GM23338 (cell line): ENCODE data around the gene CHMP1B. TPM values are rescaled to one million over a fixed set of nuclear protein-coding genes. Genes with fewer than 3 reads are reported as not detected.

ENCODE experiments used
- ATAC-seq: fragments of 200-7000 bp; cut with Tn5 transposase; 3 replicates; pipeline ENCODE4 v1.9.1; 2020
- DNase-seq: peaks from one replicate; pipeline ENCODE4 v3.0.0-alpha.2; 2015; ENCODE audit warnings: low spot score
- H2AFZ ChIP-seq: fragments of 200-600 bp; sonication (generic); 2 replicates; pipeline ENCODE4 v1.8.0; 2016; ENCODE audit warnings: antibody characterized with exemption, mild to moderate bottlenecking, moderate library complexity
- H3F3A ChIP-seq: fragments of 200-600 bp; sonication (generic); replicated peaks from 2 replicates; pipeline ENCODE4 v1.8.0; 2017; ENCODE audit warnings: antibody characterized with exemption, mixed run types, low read depth
- H3K27ac ChIP-seq: fragments of 200-600 bp; sonication (generic); 2 replicates; pipeline ENCODE4 v1.6.1; 2016; ENCODE audit warnings: low read depth
- H3K27me3 ChIP-seq: fragments of 200-600 bp; sonication (generic); 2 replicates; pipeline ENCODE4 v1.8.0; 2016; ENCODE audit warnings: mild to moderate bottlenecking, mixed run types, moderate library complexity; ENCODE audit not compliant: insufficient read depth
- H3K36me3 ChIP-seq: fragments of 200-600 bp; sonication (generic); 2 replicates; pipeline ENCODE4 v1.8.0; 2016; ENCODE audit warnings: mild to moderate bottlenecking; ENCODE audit not compliant: insufficient read depth
- H3K4me1 ChIP-seq: fragments of 200-600 bp; sonication (generic); 2 replicates; pipeline ENCODE4 v1.8.0; 2016; ENCODE audit warnings: mild to moderate bottlenecking, moderate library complexity; ENCODE audit not compliant: insufficient read depth
- H3K4me2 ChIP-seq: fragments of 200-600 bp; sonication (generic); 2 replicates; pipeline ENCODE4 v1.7.1; 2017; ENCODE audit warnings: mixed run types
- H3K4me3 ChIP-seq: fragments of 200-600 bp; sonication (generic); 2 replicates; pipeline ENCODE4 v1.6.1; 2016; ENCODE audit warnings: mixed run types
- H3K79me2 ChIP-seq: fragments of 200-600 bp; sonication (generic); replicated peaks from 2 replicates; pipeline ENCODE4 v1.8.0; 2017; ENCODE audit warnings: mild to moderate bottlenecking; ENCODE audit not compliant: insufficient read depth
- H3K9me2 ChIP-seq: fragments of 200-600 bp; sonication (generic); 2 replicates; pipeline ENCODE4 v1.8.0; 2017; ENCODE audit not compliant: insufficient read depth
- H4K20me1 ChIP-seq: fragments of 200-600 bp; sonication (generic); replicated peaks from 2 replicates; pipeline ENCODE4 v1.8.0; 2017; ENCODE audit warnings: mild to moderate bottlenecking; ENCODE audit not compliant: insufficient read depth
- H3K27ac Mint-ChIP-seq: 2 replicates; pipeline ENCODE4 v1.8.0; 2020; ENCODE audit warnings: inconsistent platforms, mild to moderate bottlenecking, moderate library complexity, mixed read lengths
- H3K27me3 Mint-ChIP-seq: 3 replicates; pipeline ENCODE4 v1.8.0; 2022; ENCODE audit warnings: low read depth, mild to moderate bottlenecking, moderate library complexity, mixed read lengths, inconsistent platforms; ENCODE audit not compliant: insufficient read depth, poor library complexity
- H3K36me3 Mint-ChIP-seq: 3 replicates; pipeline ENCODE4 v1.8.0; 2021; ENCODE audit warnings: low read depth, mild to moderate bottlenecking, inconsistent platforms, moderate library complexity, mixed read lengths
- H3K4me1 Mint-ChIP-seq: 3 replicates; pipeline ENCODE4 v1.8.0; 2020; ENCODE audit warnings: mild to moderate bottlenecking, inconsistent platforms, mixed read lengths
- H3K4me3 Mint-ChIP-seq: 3 replicates; pipeline ENCODE4 v1.8.0; 2021; ENCODE audit warnings: moderate library complexity, mild to moderate bottlenecking, inconsistent platforms, mixed read lengths
- H3K9me3 Mint-ChIP-seq: 3 replicates; pipeline ENCODE4 v1.8.0; 2020; ENCODE audit warnings: moderate library complexity, mild to moderate bottlenecking, inconsistent platforms, mixed read lengths
- CREB1 ChIP-seq: fragments of 250-450 bp; sonication (Bioruptor Pico); IDR thresholded peaks from 2 replicates; pipeline ENCODE4 v1.5.0; 2020; ENCODE audit warnings: low read depth, mild to moderate bottlenecking, moderate library complexity
- CTCF ChIP-seq, 2 experiments: fragments of 200-600 bp in 1 of 2; sonication (generic) in 1 of 2; conservative IDR thresholded peaks; 2 replicates each; pipeline versions ENCODE4 v1.5.1 to v1.6.1; 2016 to 2017; ENCODE audit warnings: antibody characterized with exemption in 2 of 2, low read depth in 2 of 2, mild to moderate bottlenecking in 2 of 2, moderate library complexity in 1 of 2
- ETS1 ChIP-seq: IDR thresholded peaks from 2 replicates; pipeline ENCODE4 v1.6.1; 2016; ENCODE audit warnings: antibody characterized with exemption
- EZH2phosphoT487 ChIP-seq: fragments of 200-600 bp; sonication (generic); IDR thresholded peaks from one replicate; pipeline ENCODE4 v1.8.1; 2018; ENCODE audit warnings: antibody characterized with exemption; ENCODE audit not compliant: unreplicated experiment
- JUNB ChIP-seq: IDR thresholded peaks from one replicate; pipeline ENCODE4 v1.6.1; 2016; ENCODE audit warnings: antibody characterized with exemption; ENCODE audit not compliant: unreplicated experiment
- NANOG ChIP-seq: IDR thresholded peaks from 2 replicates; pipeline ENCODE4 v1.6.1; 2016; ENCODE audit warnings: antibody characterized with exemption, borderline replicate concordance
- POLR2AphosphoS5 ChIP-seq: IDR thresholded peaks from 2 replicates; pipeline ENCODE4 v1.6.1; 2016; ENCODE audit warnings: antibody characterized with exemption, low read depth
- REST ChIP-seq: IDR thresholded peaks from one replicate; pipeline ENCODE4 v1.6.1; 2018; ENCODE audit warnings: antibody characterized with exemption; ENCODE audit not compliant: unreplicated experiment
- STAT1 ChIP-seq: IDR thresholded peaks from one replicate; pipeline ENCODE4 v1.6.1; 2016; ENCODE audit warnings: antibody characterized with exemption; ENCODE audit not compliant: unreplicated experiment
- ZNF114 ChIP-seq: fragments of 250-450 bp; sonication (Bioruptor Pico); IDR thresholded peaks from 2 replicates; pipeline ENCODE4 v1.5.0; 2020; ENCODE audit warnings: mild to moderate bottlenecking, moderate library complexity
- ZNF331 ChIP-seq: fragments of 250-450 bp; sonication (Bioruptor Pico); IDR thresholded peaks from 2 replicates; pipeline ENCODE4 v1.5.0; 2020; ENCODE audit warnings: low read depth, mild to moderate bottlenecking, moderate library complexity
- polyA plus RNA-seq: library from polyadenylated mRNA; unstranded; fragments of >200 nt; fragmentation: Nextera tagmentation; extraction: Ambion mirVana; gene quantifications from 2 replicates; pipeline ENCODE4 v1.2.1, GENCODE V29; 2016
- total RNA-seq: library from RNA; depleted of rRNA; stranded (reverse); fragments of >200 nt; shearing (Covaris generic); gene quantifications from 2 replicates; pipeline ENCODE4 v1.2.3, GENCODE V29; 2014

The CHMP1B gene
- total and polyA plus RNA-seq, 2 experiments from 2014 or later, result 41.8 to 52.1 TPM

- no peak for TF ChIP-seq NANOG
- TF ChIP-seq JUNB, result no peak
- TF ChIP-seq CREB1 (CRISPR knock-in tag), result no peak
These were observed 22.6 kb downstream of the CHMP1B start (continued) for GRCh38 chr18:11873670-11874340.

GRCh38 chr18:11874676-11875075 is 23.5 kb downstream of the CHMP1B start:
- ATAC-seq (no peak), DNase-seq (no peak)
- H3K27me3 Mint-ChIP-seq, result no peaks in the 10 kb centered on the region
- Histone ChIP-seq H3K9me2 (no peaks in the 10 kb centered on the region), H4K20me1 (no peaks in the 10 kb centered on the region), H3K4me3 (no peak overlapping the region), H3K4me1 (peaks cover 7% of the 10 kb centered on the region), H3K27me3 (no peaks in the 10 kb centered on the region), H2AFZ (no peak overlapping the region), H3K36me3 (no peaks in the 10 kb centered on the region), H3K79me2 (no peaks in the 10 kb centered on the region), H3F3A (no peaks in the 10 kb centered on the region), H3K27ac (no peak overlapping the region), H3K4me2 (no peak overlapping the region)
- peaks cover 10% of the 10 kb centered on the region for H3K9me3 Mint-ChIP-seq
- H3K36me3 Mint-ChIP-seq, result peaks cover 32% of the 10 kb centered on the region
- H3K4me3 Mint-ChIP-seq, result no peak overlapping the region
- H3K27ac Mint-ChIP-seq, result no peak overlapping the region
- 0 out of 4 replicates have a peak, but pooled peaks of 1 of the 2 experiments have one; percentile 4 for TF ChIP-seq CTCF (conservative IDR thresholded peaks at IDR 0.05; ENCODE audit: low read depth in 2 of 2)
- no peak for TF ChIP-seq NANOG
- H3K4me1 Mint-ChIP-seq, result peaks cover 6% of the 10 kb centered on the region

GRCh38 chr18:11877497-11878135 is 26.4 kb downstream of the CHMP1B start:
- Mint-ChIP-seq H3K9me3 (peaks cover 10% of the 10 kb centered on the region), H3K36me3 (peaks cover 37% of the 10 kb centered on the region), H3K4me3 (no peak overlapping the region), H3K27me3 (no peaks in the 10 kb centered on the region), H3K4me1 (peaks cover 6% of the 10 kb centered on the region), H3K27ac (peak overlapping the region; percentile 76)
- DNase-seq (no peak), ATAC-seq (no peak; the same call in 2 of the 3 replicates)
- no peak overlapping the region for H3K4me2 ChIP-seq
- peak overlapping the region; percentile 78 for H3K27ac ChIP-seq
- no peaks in the 10 kb centered on the region for H3K79me2 ChIP-seq
- no peaks in the 10 kb centered on the region for H3F3A ChIP-seq
- H4K20me1 ChIP-seq, result no peaks in the 10 kb centered on the region
- no peak overlapping the region for H3K4me3 ChIP-seq
- peaks cover 7% of the 10 kb centered on the region for H3K4me1 ChIP-seq
- no peak overlapping the region for H2AFZ ChIP-seq
- H3K36me3 ChIP-seq, result 0 out of 2 replicates have a peak, but pooled peaks cover 3% of the 10 kb centered on the region
- H3K27me3 ChIP-seq, result no peaks in the 10 kb centered on the region
- no peaks in the 10 kb centered on the region for H3K9me2 ChIP-seq
- TF ChIP-seq ZNF331 (no peak), STAT1 (no peak), JUNB (no peak), POLR2AphosphoS5 (no peak), NANOG (no peak), CREB1 (CRISPR knock-in tag) (no peak), EZH2phosphoT487 (no peak), ZNF114 (CRISPR knock-in tag) (no peak), CTCF (conservative IDR thresholded peaks at IDR 0.05; ENCODE audit: low read depth in 2 of 2) (no peak), REST (no peak), ETS1 (no peak)
